ENCODE measurements around the gene ACSL4.

- no peak for TF ChIP-seq POLR2AphosphoS5 (IDR thresholded peaks at IDR 0.05)
- TF ChIP-seq, protein P1, sequence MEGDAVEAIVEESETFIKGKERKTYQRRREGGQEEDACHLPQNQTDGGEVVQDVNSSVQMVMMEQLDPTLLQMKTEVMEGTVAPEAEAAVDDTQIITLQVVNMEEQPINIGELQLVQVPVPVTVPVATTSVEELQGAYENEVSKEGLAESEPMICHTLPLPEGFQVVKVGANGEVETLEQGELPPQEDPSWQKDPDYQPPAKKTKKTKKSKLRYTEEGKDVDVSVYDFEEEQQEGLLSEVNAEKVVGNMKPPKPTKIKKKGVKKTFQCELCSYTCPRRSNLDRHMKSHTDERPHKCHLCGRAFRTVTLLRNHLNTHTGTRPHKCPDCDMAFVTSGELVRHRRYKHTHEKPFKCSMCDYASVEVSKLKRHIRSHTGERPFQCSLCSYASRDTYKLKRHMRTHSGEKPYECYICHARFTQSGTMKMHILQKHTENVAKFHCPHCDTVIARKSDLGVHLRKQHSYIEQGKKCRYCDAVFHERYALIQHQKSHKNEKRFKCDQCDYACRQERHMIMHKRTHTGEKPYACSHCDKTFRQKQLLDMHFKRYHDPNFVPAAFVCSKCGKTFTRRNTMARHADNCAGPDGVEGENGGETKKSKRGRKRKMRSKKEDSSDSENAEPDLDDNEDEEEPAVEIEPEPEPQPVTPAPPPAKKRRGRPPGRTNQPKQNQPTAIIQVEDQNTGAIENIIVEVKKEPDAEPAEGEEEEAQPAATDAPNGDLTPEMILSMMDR (IDR thresholded peaks at IDR 0.05), result no peak
- TF ChIP-seq POLR2A (IDR thresholded peaks at IDR 0.05), result no peak
These were observed 40.3 kb upstream of the ACSL4 start for GRCh38 chrX:109773374-109773773.
